GM12874 (cell line): ENCODE data around the gene ORM2.

Experiments used
- CTCF ChIP-seq: IDR thresholded peaks from 2 replicates; pipeline ENCODE4 v1.5.1; 2011; ENCODE audit warnings: low read depth, mild to moderate bottlenecking, control low read depth, low read length, moderate library complexity; ENCODE audit not compliant: insufficient read depth

The ORM2 gene

GRCh38 chr9:114372921-114373448, 43.3 kb downstream of the ORM2 start:
- TF ChIP-seq CTCF: no peak

DNA sequence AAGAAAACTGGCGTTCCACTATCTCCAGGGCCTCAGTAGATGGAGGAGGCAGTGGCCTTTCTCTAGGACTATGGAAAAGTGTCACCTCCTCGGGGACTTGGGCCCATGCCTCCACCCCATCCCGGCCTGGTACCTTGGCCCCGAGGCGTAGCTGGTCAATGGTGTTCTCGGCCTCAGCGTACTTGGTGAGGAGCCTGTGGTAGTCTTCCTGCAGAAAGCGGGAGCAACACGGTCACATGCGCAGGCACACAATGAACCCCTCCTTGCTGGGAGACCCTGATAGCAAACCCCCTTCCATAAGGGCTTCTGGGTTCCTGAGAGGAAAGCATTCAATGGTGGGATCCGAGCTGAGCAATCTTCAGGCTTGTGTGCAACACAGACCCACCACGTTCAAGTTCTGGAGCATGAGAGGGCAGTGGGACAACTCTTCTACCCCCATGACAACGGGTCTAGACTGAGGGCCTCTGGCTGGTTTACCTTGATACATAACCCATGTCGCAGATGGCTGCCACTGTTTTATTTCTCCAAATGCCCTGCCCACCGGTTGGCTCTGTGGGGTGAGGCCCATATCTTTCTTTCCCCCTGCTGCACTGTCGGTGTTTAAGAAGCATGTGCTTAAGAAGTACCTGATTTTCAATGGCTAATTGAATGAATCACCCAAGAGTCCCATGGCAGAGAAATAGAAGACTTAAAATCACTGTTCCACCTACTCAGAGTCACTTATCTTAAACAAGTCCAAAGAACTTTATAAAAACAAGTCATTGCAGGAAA, 44.5 kb downstream of the ORM2 start:
- TF ChIP-seq CTCF: no peak

DNA sequence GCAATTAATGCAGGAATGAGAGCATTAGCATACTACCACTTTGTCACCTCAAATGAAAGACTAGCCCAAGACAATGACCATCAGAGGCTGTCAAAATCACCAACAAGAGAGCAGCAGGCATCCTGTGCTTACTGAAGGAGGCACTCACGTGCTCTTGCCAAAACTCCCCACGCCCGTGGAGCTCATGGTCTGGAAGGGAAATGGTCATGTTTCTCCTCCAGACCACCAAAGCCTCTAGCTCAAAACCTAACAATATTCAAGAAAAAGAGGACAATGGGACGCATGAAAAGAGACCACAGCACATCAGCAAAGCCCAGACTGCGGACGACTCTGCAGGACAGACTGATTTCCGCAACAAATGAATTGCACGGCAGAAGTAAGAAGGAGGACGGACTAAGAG, 45.3 kb downstream of the ORM2 start:
- TF ChIP-seq CTCF: no peak

DNA sequence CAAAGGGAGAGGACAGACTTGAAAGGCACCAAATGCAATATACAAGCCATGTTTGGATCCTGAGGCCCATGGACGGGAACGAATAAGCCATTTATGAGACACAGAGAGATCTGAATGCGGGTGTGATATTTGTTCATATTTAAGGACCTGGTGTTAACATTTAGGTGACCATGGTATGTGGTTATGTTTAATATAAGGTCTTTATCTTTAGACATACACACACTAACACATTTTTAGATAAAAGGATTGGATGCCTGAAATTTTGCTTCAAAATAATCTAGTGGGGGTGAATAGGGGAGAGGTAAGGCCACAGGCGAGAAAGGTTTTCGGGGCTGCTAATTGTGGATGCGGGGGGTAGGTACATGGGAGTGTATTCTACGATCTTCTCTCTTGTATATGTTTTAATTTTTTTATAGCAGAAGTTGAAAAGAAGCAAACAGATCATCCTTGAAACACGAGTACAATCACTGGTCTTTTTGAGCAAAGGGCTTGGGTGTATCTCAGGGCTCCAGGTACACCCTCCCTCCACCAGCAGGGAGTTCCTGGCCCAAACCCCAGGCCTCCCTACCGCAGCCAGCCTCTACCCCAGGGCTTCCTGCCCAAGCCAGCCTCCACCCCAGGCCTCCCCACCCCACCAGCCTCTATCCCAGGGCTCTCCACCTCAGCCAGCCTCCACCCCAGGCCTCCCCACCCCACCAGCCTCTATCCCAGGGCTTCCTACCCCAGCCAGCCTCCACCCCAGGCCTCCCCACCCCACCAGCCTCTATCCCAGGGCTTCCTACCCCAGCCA, 45.9 kb downstream of the ORM2 start:
- no peak for TF ChIP-seq CTCF

GRCh38 chr9:114376586-114377445, 47.1 kb downstream of the ORM2 start:
- TF ChIP-seq CTCF: no peak

DNA sequence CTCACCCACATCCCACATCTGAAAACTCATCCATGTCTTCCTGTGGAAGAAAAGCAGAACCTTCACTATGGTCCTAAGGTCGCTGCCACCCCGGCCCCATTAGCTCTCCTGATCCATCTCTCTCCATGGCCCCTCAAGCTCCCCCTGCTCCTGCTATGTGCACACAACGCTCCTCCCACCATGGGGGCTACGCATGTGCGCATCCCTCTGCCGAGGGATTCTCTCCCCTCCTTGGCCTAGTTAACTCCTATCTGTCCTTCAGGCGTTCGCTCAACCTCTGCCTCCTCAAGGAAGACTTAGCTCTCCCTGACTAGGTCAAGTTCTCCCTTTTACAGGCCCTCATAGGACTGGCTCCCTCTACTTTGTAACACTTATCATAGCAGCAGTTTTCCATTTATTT, 48.3 kb downstream of the ORM2 start:
- no peak for TF ChIP-seq CTCF

DNA sequence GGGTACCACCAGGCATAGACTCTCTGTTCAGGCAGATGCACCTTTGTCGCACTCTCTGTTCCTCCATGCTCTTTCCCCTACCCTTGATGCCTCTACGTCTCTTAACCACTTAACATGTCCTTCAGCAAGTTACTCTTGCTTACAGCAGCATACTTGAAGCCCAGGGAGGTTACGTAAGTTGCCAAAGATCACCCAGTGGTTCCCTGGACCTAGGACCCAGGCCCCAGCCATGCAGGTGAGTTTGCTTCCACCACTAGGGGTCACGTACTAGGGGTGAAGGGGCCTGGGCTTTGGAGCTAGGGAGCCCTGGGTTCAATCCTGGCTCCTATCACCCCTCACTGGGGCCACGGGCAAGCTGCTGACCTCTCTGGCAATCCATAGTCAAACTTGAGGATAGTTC, 49.2 kb downstream of the ORM2 start:
- TF ChIP-seq CTCF: no peak
